ENCODE results near the gene CDC26.

The CDC26 gene

DNA sequence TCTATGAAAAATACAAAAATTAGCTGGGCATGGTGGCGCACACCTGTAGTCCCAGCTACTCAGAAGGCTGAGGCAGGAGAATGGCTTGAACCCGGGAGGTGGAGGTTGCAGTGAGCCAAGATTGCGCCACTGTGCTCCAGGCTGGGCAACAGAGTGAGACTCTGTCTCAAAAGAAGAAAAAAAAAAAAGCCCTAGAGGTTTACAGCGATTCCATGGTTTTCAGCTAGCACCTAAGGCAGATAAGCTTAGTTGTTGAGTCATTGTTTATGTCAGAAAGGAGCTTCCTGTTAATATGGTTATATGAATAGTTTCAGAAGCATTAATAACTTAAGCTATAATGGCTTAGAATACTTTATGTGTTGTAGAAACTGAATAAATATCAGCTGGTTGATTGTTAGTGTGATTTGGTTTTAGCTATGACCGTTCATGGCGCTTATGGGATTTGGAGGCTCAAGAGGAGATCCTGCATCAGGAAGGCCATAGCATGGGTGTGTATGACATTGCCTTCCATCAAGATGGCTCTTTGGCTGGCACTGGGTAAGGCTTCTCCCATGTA, 14.8 kb upstream of the CDC26 start:
- Histone ChIP-seq H3K9me3 (ENCODE audit: low read length) (no peaks in the 10 kb centered on the region), H3K36me3 (ENCODE audit: insufficient read depth, low read length) (peaks cover 85% of the 10 kb centered on the region), H2AFZ (ENCODE audit: low read length) (no peak overlapping the region), H3K27me3 (ENCODE audit: insufficient read depth, low read length) (no peaks in the 10 kb centered on the region), H3K4me3 (ENCODE audit: low read depth, low read length, poor library complexity, severe bottlenecking) (no peak overlapping the region), H3K79me2 (ENCODE audit: insufficient read depth, low read length) (no peaks in the 10 kb centered on the region), H3K4me2 (ENCODE audit: low read length) (no peak overlapping the region), H3K9me2 (ENCODE audit: low read depth, low read length) (no peaks in the 10 kb centered on the region), H3F3A (ENCODE audit: insufficient read depth, low read length) (no peaks in the 10 kb centered on the region; the same call in 1 of the 2 replicates), H3K4me1 (ENCODE audit: insufficient read depth, low read length, severe bottlenecking) (no peaks in the 10 kb centered on the region), H3K9ac (ENCODE audit: low read length) (no peak overlapping the region), H4K20me1 (ENCODE audit: insufficient read depth, low read length) (no peaks in the 10 kb centered on the region), H3K27ac (ENCODE audit: low read depth, low read length, poor library complexity, severe bottlenecking) (no peak overlapping the region)
- TF ChIP-seq, protein P1, sequence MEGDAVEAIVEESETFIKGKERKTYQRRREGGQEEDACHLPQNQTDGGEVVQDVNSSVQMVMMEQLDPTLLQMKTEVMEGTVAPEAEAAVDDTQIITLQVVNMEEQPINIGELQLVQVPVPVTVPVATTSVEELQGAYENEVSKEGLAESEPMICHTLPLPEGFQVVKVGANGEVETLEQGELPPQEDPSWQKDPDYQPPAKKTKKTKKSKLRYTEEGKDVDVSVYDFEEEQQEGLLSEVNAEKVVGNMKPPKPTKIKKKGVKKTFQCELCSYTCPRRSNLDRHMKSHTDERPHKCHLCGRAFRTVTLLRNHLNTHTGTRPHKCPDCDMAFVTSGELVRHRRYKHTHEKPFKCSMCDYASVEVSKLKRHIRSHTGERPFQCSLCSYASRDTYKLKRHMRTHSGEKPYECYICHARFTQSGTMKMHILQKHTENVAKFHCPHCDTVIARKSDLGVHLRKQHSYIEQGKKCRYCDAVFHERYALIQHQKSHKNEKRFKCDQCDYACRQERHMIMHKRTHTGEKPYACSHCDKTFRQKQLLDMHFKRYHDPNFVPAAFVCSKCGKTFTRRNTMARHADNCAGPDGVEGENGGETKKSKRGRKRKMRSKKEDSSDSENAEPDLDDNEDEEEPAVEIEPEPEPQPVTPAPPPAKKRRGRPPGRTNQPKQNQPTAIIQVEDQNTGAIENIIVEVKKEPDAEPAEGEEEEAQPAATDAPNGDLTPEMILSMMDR (IDR thresholded peaks at IDR 0.05; ENCODE audit: low read length), result no peak
- no peak for TF ChIP-seq EZH2 (IDR thresholded peaks at IDR 0.05; ENCODE audit: borderline replicate concordance, low read length)

DNA sequence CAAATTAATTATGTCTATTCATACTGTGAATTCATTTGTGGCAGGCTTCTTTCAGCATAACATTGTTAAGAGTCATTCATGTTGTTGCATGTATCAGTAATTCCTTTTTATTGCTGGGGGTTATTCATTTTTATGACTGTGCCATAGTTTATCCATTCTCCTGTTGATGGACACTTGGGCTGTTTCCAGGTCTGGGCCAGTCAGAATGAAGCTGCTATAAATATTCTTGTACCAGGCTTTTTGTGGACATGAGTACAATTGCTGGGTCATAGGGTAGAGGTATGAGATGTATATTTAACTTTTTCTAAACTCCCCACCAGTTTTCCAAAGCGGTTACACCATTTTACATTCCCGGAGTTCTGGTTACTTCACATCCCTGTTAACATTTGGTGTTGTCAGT, 13.7 kb upstream of the CDC26 start:
- Histone ChIP-seq H3K9ac (ENCODE audit: low read length) (no peak overlapping the region), H3K79me2 (ENCODE audit: insufficient read depth, low read length) (no peaks in the 10 kb centered on the region), H3K27ac (ENCODE audit: low read depth, low read length, poor library complexity, severe bottlenecking) (no peak overlapping the region), H3F3A (ENCODE audit: insufficient read depth, low read length) (no peaks in the 10 kb centered on the region; the same call in 1 of the 2 replicates), H3K4me1 (ENCODE audit: insufficient read depth, low read length, severe bottlenecking) (no peaks in the 10 kb centered on the region), H3K9me2 (ENCODE audit: low read depth, low read length) (no peaks in the 10 kb centered on the region), H3K4me2 (ENCODE audit: low read length) (no peak overlapping the region), H4K20me1 (ENCODE audit: insufficient read depth, low read length) (no peaks in the 10 kb centered on the region), H3K36me3 (ENCODE audit: insufficient read depth, low read length) (peaks cover 95% of the 10 kb centered on the region), H3K9me3 (ENCODE audit: low read length) (no peaks in the 10 kb centered on the region), H3K27me3 (ENCODE audit: insufficient read depth, low read length) (no peaks in the 10 kb centered on the region), H3K4me3 (ENCODE audit: low read depth, low read length, poor library complexity, severe bottlenecking) (no peak overlapping the region), H2AFZ (ENCODE audit: low read length) (no peak overlapping the region)
- TF ChIP-seq EZH2 (IDR thresholded peaks at IDR 0.05; ENCODE audit: borderline replicate concordance, low read length), result no peak
- TF ChIP-seq, protein P1 (IDR thresholded peaks at IDR 0.05; ENCODE audit: low read length), result no peak

DNA sequence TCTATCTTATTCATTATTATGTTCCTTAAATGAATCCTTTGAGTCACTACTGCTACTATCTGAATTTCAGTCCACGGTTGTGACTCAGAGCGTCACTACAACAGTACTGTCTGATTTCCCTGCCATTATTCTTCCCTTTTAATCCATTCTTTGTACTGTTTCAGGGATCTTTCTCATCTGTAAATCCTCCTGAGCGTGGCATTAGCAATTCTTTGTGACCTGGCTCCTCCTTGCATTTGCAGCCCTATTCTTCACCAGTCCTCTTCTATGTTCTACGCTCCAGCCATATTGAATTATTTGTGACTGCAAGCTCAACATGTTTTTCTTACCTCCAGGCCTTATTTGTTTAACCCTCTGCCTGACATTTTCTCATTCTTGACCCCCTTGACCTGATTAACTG, 6.0 kb upstream of the CDC26 start:
- no peak overlapping the region for H2AFZ ChIP-seq (ENCODE audit: low read length)
- H3K27ac ChIP-seq (ENCODE audit: low read depth, low read length, poor library complexity, severe bottlenecking), result no peak overlapping the region
- no peaks in the 10 kb centered on the region for H4K20me1 ChIP-seq (ENCODE audit: insufficient read depth, low read length)
- no peaks in the 10 kb centered on the region for H3F3A ChIP-seq (ENCODE audit: insufficient read depth, low read length)
- no peaks in the 10 kb centered on the region for H3K9me2 ChIP-seq (ENCODE audit: low read depth, low read length)
- no peak overlapping the region for H3K4me3 ChIP-seq (ENCODE audit: low read depth, low read length, poor library complexity, severe bottlenecking)
- TF ChIP-seq, protein P1 (IDR thresholded peaks at IDR 0.05; ENCODE audit: low read length), result no peak
- no peak for TF ChIP-seq EZH2 (IDR thresholded peaks at IDR 0.05; ENCODE audit: borderline replicate concordance, low read length)
- H3K36me3 ChIP-seq (ENCODE audit: insufficient read depth, low read length), result peaks cover 88% of the 10 kb centered on the region
- peaks cover 2% of the 10 kb centered on the region for H3K79me2 ChIP-seq (ENCODE audit: insufficient read depth, low read length)
- H3K4me2 ChIP-seq (ENCODE audit: low read length), result no peak overlapping the region
- no peaks in the 10 kb centered on the region for H3K27me3 ChIP-seq (ENCODE audit: insufficient read depth, low read length)
- H3K4me1 ChIP-seq (ENCODE audit: insufficient read depth, low read length, severe bottlenecking), result peaks cover 5% of the 10 kb centered on the region
- H3K9me3 ChIP-seq (ENCODE audit: low read length), result no peaks in the 10 kb centered on the region
- no peak overlapping the region for H3K9ac ChIP-seq (ENCODE audit: low read length)

Data from OCI-LY1 (cell line).